Jurkat, Clone E6-1 (cell line): ENCODE results near the gene RAPGEF4.

Source experiments
- DNase-seq: peaks from one replicate; pipeline ENCODE4 v3.0.0-alpha.2; 2011; ENCODE audit warnings: low read depth, low spot score
- H3K4me3 ChIP-seq: 2 replicates; pipeline ENCODE4 v1.5.1; 2011; ENCODE audit warnings: mild to moderate bottlenecking, low read length, control low read depth, moderate library complexity

Gene RAPGEF4

GRCh38 chr2:172845028-172845630, 109.5 kb downstream of the RAPGEF4 start:
- DNase-seq, result no peak
- H3K4me3 ChIP-seq, result no peak overlapping the region

GRCh38 chr2:172846551-172846950, 110.9 kb downstream of the RAPGEF4 start:
- DNase-seq, result no peak
- no peak overlapping the region for H3K4me3 ChIP-seq

GRCh38 chr2:172847188-172847587, 111.5 kb downstream of the RAPGEF4 start:
- no peak for DNase-seq
- no peak overlapping the region for H3K4me3 ChIP-seq

GRCh38 chr2:172848519-172848918, 112.9 kb downstream of the RAPGEF4 start:
- no peak for DNase-seq
- H3K4me3 ChIP-seq, result no peak overlapping the region

- DNase-seq, result no peak
- H3K4me3 ChIP-seq, result no peak overlapping the region
Observed at GRCh38 chr2:172849519-172850217, 114.0 kb downstream of the RAPGEF4 start.

- no peak overlapping the region for H3K4me3 ChIP-seq
- DNase-seq, result no peak
Observed at GRCh38 chr2:172855588-172855987, 119.9 kb downstream of the RAPGEF4 start.

- H3K4me3 ChIP-seq, result no peak overlapping the region
- DNase-seq, result no peak
Observed at GRCh38 chr2:172856606-172857005, 121.0 kb downstream of the RAPGEF4 start.

- DNase-seq, result no peak
- H3K4me3 ChIP-seq, result no peak overlapping the region
Observed at GRCh38 chr2:172858473-172858745, 122.8 kb downstream of the RAPGEF4 start.

- no peak overlapping the region for H3K4me3 ChIP-seq
- DNase-seq, result no peak
Observed at GRCh38 chr2:172859581-172860335, 124.1 kb downstream of the RAPGEF4 start.

GRCh38 chr2:172860336-172860707, 124.7 kb downstream of the RAPGEF4 start:
- no peak overlapping the region for H3K4me3 ChIP-seq

GRCh38 chr2:172861098-172861497, 125.5 kb downstream of the RAPGEF4 start:
- DNase-seq, result no peak
- no peak overlapping the region for H3K4me3 ChIP-seq

More at GRCh38 chr2:172860336-172860707, 124.7 kb downstream of the RAPGEF4 start:
- no peak for DNase-seq

- H3K4me3 ChIP-seq, result no peak overlapping the region
- DNase-seq, result no peak
Observed at GRCh38 chr2:172861656-172862476, 126.2 kb downstream of the RAPGEF4 start.

GRCh38 chr2:172863341-172863740, 127.7 kb downstream of the RAPGEF4 start:
- no peak overlapping the region for H3K4me3 ChIP-seq
- DNase-seq, result no peak

- peak; percentile 59 for DNase-seq
- H3K4me3 ChIP-seq, result no peak overlapping the region
Observed at GRCh38 chr2:172864182-172864581, 128.5 kb downstream of the RAPGEF4 start.

GRCh38 chr2:172865422-172865821, 129.8 kb downstream of the RAPGEF4 start:
- H3K4me3 ChIP-seq, result no peak overlapping the region
- DNase-seq, result no peak

GRCh38 chr2:172869861-172870260, 134.2 kb downstream of the RAPGEF4 start:
- no peak overlapping the region for H3K4me3 ChIP-seq
- no peak for DNase-seq

- no peak for DNase-seq
- no peak overlapping the region for H3K4me3 ChIP-seq
Observed at GRCh38 chr2:172870396-172870795, 134.8 kb downstream of the RAPGEF4 start.

GRCh38 chr2:172877826-172878225, 142.2 kb downstream of the RAPGEF4 start:
- no peak for DNase-seq
- H3K4me3 ChIP-seq, result no peak overlapping the region

GRCh38 chr2:172878260-172878659, 142.6 kb downstream of the RAPGEF4 start:
- H3K4me3 ChIP-seq, result no peak overlapping the region
- no peak for DNase-seq

GRCh38 chr2:172884336-172884735, 148.7 kb downstream of the RAPGEF4 start:
- no peak overlapping the region for H3K4me3 ChIP-seq
- DNase-seq, result no peak
